IMR-90 (cell line): Measurements from ENCODE around the gene ZFR2. TPM values are rescaled to one million over a fixed set of nuclear protein-coding genes. Genes with fewer than 3 reads are reported as not detected.

Experiments
- ATAC-seq: fragments of 200-7000 bp; cut with Tn5 transposase; 2 replicates; pipeline ENCODE4 v1.9.1; 2020; ENCODE audit warnings: low read depth, mild to moderate bottlenecking, moderate library complexity
- BruUV-seq: library from RNA; stranded (reverse); fragments of 400-500 nt; replicated peaks from 2 replicates; lab custom pipeline; 2021; lab: Mats Ljungman, UMichigan
- CTCF ChIA-PET: fragments of 300-600 bp; formaldehyde crosslinking; extraction: SDS; loops from one replicate; lab custom pipeline; 2021; ENCODE audit warnings: antibody characterized with exemption; lab: Yijun Ruan, JAX
- POLR2A ChIA-PET: fragments of 300-600 bp; sonication (Branson Sonifier 250); formaldehyde crosslinking; loops from one replicate; lab custom pipeline; 2022; ENCODE audit warnings: antibody characterized with exemption; ENCODE audit not compliant: unreplicated experiment; lab: Charles Lee
- DNase-seq: peaks from one replicate; pipeline ENCODE4 v3.0.0; 2013
- H2AFZ ChIP-seq: replicated peaks from 2 replicates; pipeline ENCODE3; 2013; ENCODE audit warnings: low read length, mild to moderate bottlenecking; ENCODE audit not compliant: poor library complexity
- H2AK5ac ChIP-seq: 2 replicates; pipeline ENCODE4 v1.6.1; 2013; ENCODE audit warnings: low read depth, low read length, inconsistent platforms
- H2AK9ac ChIP-seq: replicated peaks from 2 replicates; pipeline ENCODE3; 2013; ENCODE audit warnings: mild to moderate bottlenecking, low read depth, low read length, moderate library complexity; ENCODE audit not compliant: poor library complexity
- H2BK120ac ChIP-seq: 2 replicates; pipeline ENCODE4 v1.6.1; 2013; ENCODE audit warnings: low read depth, low read length, inconsistent platforms
- H2BK15ac ChIP-seq: 3 replicates; pipeline ENCODE4 v1.6.1; 2013; ENCODE audit warnings: low read depth, low read length, inconsistent platforms
- H2BK20ac ChIP-seq: 2 replicates; pipeline ENCODE4 v1.6.1; 2013; ENCODE audit warnings: low read depth, mild to moderate bottlenecking, inconsistent platforms, low read length, moderate library complexity
- H2BK5ac ChIP-seq: 2 replicates; pipeline ENCODE4 v1.6.1; 2013; ENCODE audit warnings: mild to moderate bottlenecking, low read depth, low read length, inconsistent platforms; ENCODE audit not compliant: poor library complexity, severe bottlenecking
- H3K14ac ChIP-seq: replicated peaks from 2 replicates; pipeline ENCODE4 v1.6.1; 2013; ENCODE audit warnings: low read depth, low read length, inconsistent platforms
- H3K18ac ChIP-seq: 2 replicates; pipeline ENCODE4 v1.6.1; 2013; ENCODE audit warnings: low read depth, low read length, control low read depth
- H3K23ac ChIP-seq: 2 replicates; pipeline ENCODE4 v1.6.1; 2013; ENCODE audit warnings: low read depth, low read length, inconsistent platforms
- H3K27ac ChIP-seq: 2 replicates; pipeline ENCODE4 v1.5.1; 2013; ENCODE audit warnings: mild to moderate bottlenecking, control low read depth, low read length; ENCODE audit not compliant: insufficient read depth
- H3K27me3 ChIP-seq: 2 replicates; pipeline ENCODE4 v1.6.1; 2013; ENCODE audit warnings: low read length; ENCODE audit not compliant: control insufficient read depth, insufficient read depth
- H3K36me3 ChIP-seq: 2 replicates; pipeline ENCODE4 v1.6.1; 2013; ENCODE audit warnings: low read length, mixed read lengths; ENCODE audit not compliant: control insufficient read depth, insufficient read depth
- H3K4ac ChIP-seq: 2 replicates; pipeline ENCODE4 v1.6.1; 2013; ENCODE audit warnings: low read depth, low read length, inconsistent platforms
- H3K4me1 ChIP-seq: 2 replicates; pipeline ENCODE4 v1.6.1; 2013; ENCODE audit warnings: low read length, mixed read lengths; ENCODE audit not compliant: control insufficient read depth, insufficient read depth
- H3K4me2 ChIP-seq: 2 replicates; pipeline ENCODE4 v1.6.1; 2013; ENCODE audit warnings: low read depth, mild to moderate bottlenecking, control low read depth, low read length, moderate library complexity
- H3K4me3 ChIP-seq: 2 replicates; pipeline ENCODE4 v1.5.1; 2013; ENCODE audit warnings: low read depth, mild to moderate bottlenecking, control low read depth, low read length, moderate library complexity; ENCODE audit not compliant: insufficient read depth
- H3K56ac ChIP-seq: 2 replicates; pipeline ENCODE4 v1.6.1; 2013; ENCODE audit warnings: low read length, inconsistent platforms; ENCODE audit not compliant: insufficient read depth; ENCODE audit errors: extremely low read depth
- H3K79me1 ChIP-seq, 2 experiments: 2 replicates each; pipeline ENCODE4 v1.6.1; 2013; ENCODE audit warnings: low read length in 2 of 2, inconsistent platforms in 1 of 2, low read depth in 1 of 2
- H3K9ac ChIP-seq: 2 replicates; pipeline ENCODE4 v1.6.1; 2013; ENCODE audit warnings: low read depth, low read length, control low read depth
- H3K9me1 ChIP-seq: 2 replicates; pipeline ENCODE4 v1.6.1; 2013; ENCODE audit warnings: low read length, inconsistent platforms; ENCODE audit not compliant: insufficient read depth
- H3K9me3 ChIP-seq: 2 replicates; pipeline ENCODE4 v1.6.1; 2013; ENCODE audit warnings: low read length; ENCODE audit not compliant: control insufficient read depth, insufficient read depth
- H4K20me1 ChIP-seq: 2 replicates; pipeline ENCODE4 v1.6.1; 2013; ENCODE audit warnings: low read length, inconsistent platforms; ENCODE audit not compliant: insufficient read depth
- H4K5ac ChIP-seq: 2 replicates; pipeline ENCODE4 v1.6.1; 2013; ENCODE audit warnings: mild to moderate bottlenecking, low read depth, low read length, control low read depth
- H4K8ac ChIP-seq, 2 experiments: 2 replicates each; pipeline ENCODE4 v1.6.1; 2013; ENCODE audit warnings: low read depth in 2 of 2, low read length in 2 of 2, control low read depth in 1 of 2, inconsistent platforms in 1 of 2
- H4K91ac ChIP-seq: 2 replicates; pipeline ENCODE4 v1.6.1; 2013; ENCODE audit warnings: low read depth, low read length, inconsistent platforms; ENCODE audit not compliant: insufficient read depth
- CEBPB ChIP-seq: IDR thresholded peaks from 2 replicates; pipeline ENCODE4 v1.6.1; 2012; ENCODE audit warnings: low read depth, low read length, improper control_type of control experiment
- RAD21 ChIP-seq: IDR thresholded peaks from 2 replicates; pipeline ENCODE4 v1.6.1; 2012; ENCODE audit warnings: low read length, improper control_type of control experiment
- RCOR1 ChIP-seq: IDR thresholded peaks from 2 replicates; pipeline ENCODE4 v1.6.1; 2012; ENCODE audit warnings: mild to moderate bottlenecking, low read length, improper control_type of control experiment; ENCODE audit not compliant: insufficient replicate concordance
- SMC3 ChIP-seq: fragments of 150-350 bp; IDR thresholded peaks from 2 replicates; pipeline ENCODE4 v1.6.1; 2016; ENCODE audit warnings: low read depth, mild to moderate bottlenecking, antibody characterized with exemption, low read length, moderate library complexity
- whole genome bisulfite sequencing, 2 experiments: methylation state at CpG; one replicate each; pipeline versions ENCODE4 v1.1.5 to v1.1.7; 2013; ENCODE audit warnings: missing lambda C conversion rate in 2 of 2; ENCODE audit not compliant: insufficient read length in 1 of 2; ENCODE audit errors: extremely low coverage in 2 of 2; 5-methylcytosine and 5-hydroxymethylcytosine counted together
- dilution Hi-C: fragments of 300-500 bp; cut with HindIII; formaldehyde crosslinking; loops from one replicate; pipeline ENCODE4 v1.14.3; 2018; ENCODE audit warnings: low sequenced_read_pairs; ENCODE audit not compliant: unreplicated experiment
- in situ Hi-C: fragments of 300-500 bp; cut with MboI; formaldehyde crosslinking; loops from 3 replicates; pipeline ENCODE4 v1.14.3; 2019; ENCODE audit warnings: low sequenced_read_pairs, inconsistent platforms, mixed read lengths
- intact Hi-C: fragments of 100-400 bp; cut with micrococcal nuclease; formaldehyde crosslinking; loops from 2 replicates; pipeline ENCODE4 v1.10.0; 2022
- polyA plus RNA-seq, 3 experiments: library from polyadenylated mRNA; depleted of rRNA; stranded (reverse); fragments of >200 nt; gene quantifications; 2 replicates each; pipeline ENCODE4 v1.2.3, GENCODE V29; 2012; ENCODE audit warnings: low replicate concordance in 1 of 3
- total RNA-seq: library from RNA; depleted of rRNA; stranded (reverse); fragments of >200 nt; gene quantifications from 2 replicates; pipeline ENCODE4 v1.2.3, GENCODE V29; 2012
- TF ChIP-seq, protein P1 (sequence below): fragments of 150-350 bp; IDR thresholded peaks from 2 replicates; pipeline ENCODE4 v1.6.1; 2017; ENCODE audit warnings: mild to moderate bottlenecking, antibody characterized with exemption, low read length, low read depth

The ZFR2 gene
- total and polyA plus RNA-seq, 2 of the 4 experiments (the other 2 are of a cell fraction) = 0.19 TPM; not detected in 1

DNA sequence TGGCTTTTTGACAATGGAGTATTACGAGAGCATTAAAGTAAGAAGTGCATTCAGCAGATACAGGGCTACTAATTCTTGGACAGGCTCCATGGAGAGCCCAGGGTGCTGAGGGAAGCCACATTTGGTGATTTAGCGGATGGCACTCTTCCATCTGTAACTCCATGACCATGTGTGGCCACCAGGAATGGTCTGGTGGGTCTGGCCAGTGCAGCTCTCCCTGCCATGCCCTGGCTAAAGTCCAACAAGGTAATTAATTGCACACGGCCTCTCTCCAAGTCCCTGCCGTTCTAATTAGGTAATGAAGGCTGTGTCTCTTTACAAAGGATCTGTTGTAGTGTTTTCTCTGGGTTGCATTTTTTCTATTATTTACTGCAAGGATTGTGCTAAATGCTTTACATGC lies 4.3 kb upstream of the ZFR2 start:
- H3K9me1 ChIP-seq = no peaks in the 10 kb centered on the region
- H3K36me3 ChIP-seq = no peaks in the 10 kb centered on the region
- no peak overlapping the region for H3K27ac ChIP-seq
- no peak overlapping the region for H3K4me2 ChIP-seq
- ATAC-seq (no peak), DNase-seq (no peak)
- dilution Hi-C loops = no loop called here
- H2BK15ac ChIP-seq = no peak overlapping the region
- H2AK9ac ChIP-seq = no peak overlapping the region
- BruUV-seq = no TSS peak
- H3K23ac ChIP-seq = no peak overlapping the region
- CTCF ChIA-PET = no interaction called here
- no peak overlapping the region for H3K14ac ChIP-seq
- no peak overlapping the region for H4K91ac ChIP-seq
- no peak overlapping the region for H3K4me3 ChIP-seq
- no peak overlapping the region for H2BK20ac ChIP-seq
- whole genome bisulfite sequencing, 2 experiments = 80% methylated on average over 1 of the region's 4 CpGs; no CpG with 5 or more reads in 1 of the 2 experiments
- no peak overlapping the region for H4K8ac ChIP-seq
- H3K4ac ChIP-seq = no peak overlapping the region
- H3K56ac ChIP-seq = no peak overlapping the region
- no peak overlapping the region for H2BK5ac ChIP-seq
- H3K4me1 ChIP-seq = no peaks in the 10 kb centered on the region
- no peak overlapping the region for H4K5ac ChIP-seq
- in situ Hi-C loops = no loop called here
- H3K9ac ChIP-seq = no peak overlapping the region
- H2AFZ ChIP-seq = no peak overlapping the region
- H4K20me1 ChIP-seq = no peaks in the 10 kb centered on the region
- intact Hi-C loops = no loop called here
- peaks cover 13% of the 10 kb centered on the region for H3K27me3 ChIP-seq
- peaks cover 8% of the 10 kb centered on the region for H3K9me3 ChIP-seq
- no peak for TF ChIP-seq RAD21
- TF ChIP-seq, protein P1, sequence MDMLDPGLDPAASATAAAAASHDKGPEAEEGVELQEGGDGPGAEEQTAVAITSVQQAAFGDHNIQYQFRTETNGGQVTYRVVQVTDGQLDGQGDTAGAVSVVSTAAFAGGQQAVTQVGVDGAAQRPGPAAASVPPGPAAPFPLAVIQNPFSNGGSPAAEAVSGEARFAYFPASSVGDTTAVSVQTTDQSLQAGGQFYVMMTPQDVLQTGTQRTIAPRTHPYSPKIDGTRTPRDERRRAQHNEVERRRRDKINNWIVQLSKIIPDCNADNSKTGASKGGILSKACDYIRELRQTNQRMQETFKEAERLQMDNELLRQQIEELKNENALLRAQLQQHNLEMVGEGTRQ = no peak
- no peak for TF ChIP-seq RCOR1
- no peak for TF ChIP-seq SMC3
- TF ChIP-seq CEBPB = no peak
- POLR2A ChIA-PET = no interaction called here
- H2AK5ac ChIP-seq = no peak overlapping the region
- no peak overlapping the region for H3K18ac ChIP-seq
- no peaks in the 10 kb centered on the region for H3K79me1 ChIP-seq
- H2BK120ac ChIP-seq = no peak overlapping the region
